Hepatocyte (in vitro differentiated cells): ENCODE data around the gene COL28A1.

Source experiments
- EZH2 ChIP-seq: fragments of 200-600 bp; sonication (generic); IDR thresholded peaks from 2 replicates; pipeline ENCODE4 v1.6.1; 2016; ENCODE audit warnings: antibody characterized with exemption, mild to moderate bottlenecking, borderline replicate concordance
- EZH2phosphoT487 ChIP-seq: fragments of 200-600 bp; sonication (generic); IDR thresholded peaks from one replicate; pipeline ENCODE4 v1.6.1; 2018; ENCODE audit warnings: antibody characterized with exemption, mild to moderate bottlenecking, low read depth, moderate library complexity; ENCODE audit not compliant: unreplicated experiment, severe bottlenecking
- TF ChIP-seq, protein P1 (sequence below): fragments of 200-600 bp; sonication (generic); IDR thresholded peaks from 2 replicates; pipeline ENCODE4 v1.5.1; 2016; ENCODE audit warnings: antibody characterized with exemption, mild to moderate bottlenecking; ENCODE audit not compliant: poor library complexity

DNA sequence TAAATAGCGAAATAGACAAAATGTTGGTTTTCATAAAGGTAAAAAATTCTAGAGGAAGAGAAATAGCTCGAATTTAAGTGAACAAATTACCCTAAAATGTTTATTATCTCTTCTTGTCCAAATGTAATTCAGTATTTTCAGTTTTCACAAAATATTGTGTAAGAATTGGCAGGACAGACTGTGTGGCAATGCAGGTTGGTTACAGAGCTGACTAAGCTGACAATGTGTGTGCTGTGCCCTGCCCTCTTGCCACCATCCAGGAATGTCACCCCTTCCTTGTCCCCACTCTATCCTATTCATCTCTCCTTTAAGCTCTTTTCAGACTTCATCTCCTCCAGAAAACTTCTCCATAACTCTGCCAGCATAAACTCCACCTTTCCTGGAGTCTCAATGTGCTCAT is 46.1 kb downstream of the COL28A1 start:
- TF ChIP-seq, protein P1, sequence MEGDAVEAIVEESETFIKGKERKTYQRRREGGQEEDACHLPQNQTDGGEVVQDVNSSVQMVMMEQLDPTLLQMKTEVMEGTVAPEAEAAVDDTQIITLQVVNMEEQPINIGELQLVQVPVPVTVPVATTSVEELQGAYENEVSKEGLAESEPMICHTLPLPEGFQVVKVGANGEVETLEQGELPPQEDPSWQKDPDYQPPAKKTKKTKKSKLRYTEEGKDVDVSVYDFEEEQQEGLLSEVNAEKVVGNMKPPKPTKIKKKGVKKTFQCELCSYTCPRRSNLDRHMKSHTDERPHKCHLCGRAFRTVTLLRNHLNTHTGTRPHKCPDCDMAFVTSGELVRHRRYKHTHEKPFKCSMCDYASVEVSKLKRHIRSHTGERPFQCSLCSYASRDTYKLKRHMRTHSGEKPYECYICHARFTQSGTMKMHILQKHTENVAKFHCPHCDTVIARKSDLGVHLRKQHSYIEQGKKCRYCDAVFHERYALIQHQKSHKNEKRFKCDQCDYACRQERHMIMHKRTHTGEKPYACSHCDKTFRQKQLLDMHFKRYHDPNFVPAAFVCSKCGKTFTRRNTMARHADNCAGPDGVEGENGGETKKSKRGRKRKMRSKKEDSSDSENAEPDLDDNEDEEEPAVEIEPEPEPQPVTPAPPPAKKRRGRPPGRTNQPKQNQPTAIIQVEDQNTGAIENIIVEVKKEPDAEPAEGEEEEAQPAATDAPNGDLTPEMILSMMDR, result no peak
- TF ChIP-seq EZH2phosphoT487 (no peak), EZH2 (no peak)
